ENCODE results near the gene MCC. TPM values are rescaled to one million over a fixed set of nuclear protein-coding genes. Genes with fewer than 3 reads are reported as not detected.

MCC gene
- total and polyA plus RNA-seq, 4 donors = 1.6 to 38.6 (median 11.2) TPM

DNA sequence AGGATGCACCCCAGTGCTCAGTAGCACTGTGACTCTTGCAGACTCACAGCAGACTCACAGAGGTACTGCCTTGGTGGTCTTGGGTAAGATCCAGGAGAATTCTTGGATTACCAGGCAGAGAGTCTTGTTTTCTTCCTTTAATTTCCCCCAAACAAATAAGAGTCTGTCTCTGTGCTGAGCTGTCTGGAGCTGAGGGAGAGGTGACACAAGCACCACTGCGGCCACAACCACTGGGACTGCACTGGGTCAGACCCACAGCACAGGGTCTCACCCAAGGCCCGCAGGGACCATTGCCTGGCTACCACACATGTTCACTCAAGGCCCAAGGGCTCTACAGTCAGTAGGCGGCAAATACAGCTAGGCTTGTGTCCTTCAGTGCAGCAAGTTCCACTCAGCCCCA is 13.8 kb upstream of the MCC start:
- DNase-seq = no peak
- Histone ChIP-seq H3K9me3 (ENCODE audit: control insufficient read depth in 4 of 4, insufficient read depth in 3 of 4, low read length in 3 of 4) (peaks cover 0 to 4% (median 0%) of the 10 kb centered on the region in 4 donors), H3K4me3 (no peak overlapping the region), H3K36me3 (ENCODE audit: control insufficient read depth in 4 of 4, insufficient read depth in 4 of 4, low read length in 4 of 4) (no peaks in the 10 kb centered on the region), H3K27me3 (ENCODE audit: control insufficient read depth in 3 of 3, insufficient read depth in 3 of 3, low read length in 2 of 3) (peaks cover 0 to 3% (median 0%) of the 10 kb centered on the region in 3 donors), H3K27ac (ENCODE audit: low read depth in 1 of 2, low read length in 1 of 2) (no peak overlapping the region), H3K9ac (ENCODE audit: insufficient read depth in 1 of 2, low read length in 2 of 2) (no peak overlapping the region), H3K4me1 (ENCODE audit: control insufficient read depth in 5 of 5, insufficient read depth in 5 of 5, low read length in 5 of 5) (peaks cover 0 to 2% (median 0%) of the 10 kb centered on the region in 5 donors)
- WGBS, 2 donors = 96 to 100% methylated on average over 3 of the region's 3 CpGs
- no peak for ATAC-seq (ENCODE audit: insufficient read depth, low FRiP score)
- TF ChIP-seq, protein P1, sequence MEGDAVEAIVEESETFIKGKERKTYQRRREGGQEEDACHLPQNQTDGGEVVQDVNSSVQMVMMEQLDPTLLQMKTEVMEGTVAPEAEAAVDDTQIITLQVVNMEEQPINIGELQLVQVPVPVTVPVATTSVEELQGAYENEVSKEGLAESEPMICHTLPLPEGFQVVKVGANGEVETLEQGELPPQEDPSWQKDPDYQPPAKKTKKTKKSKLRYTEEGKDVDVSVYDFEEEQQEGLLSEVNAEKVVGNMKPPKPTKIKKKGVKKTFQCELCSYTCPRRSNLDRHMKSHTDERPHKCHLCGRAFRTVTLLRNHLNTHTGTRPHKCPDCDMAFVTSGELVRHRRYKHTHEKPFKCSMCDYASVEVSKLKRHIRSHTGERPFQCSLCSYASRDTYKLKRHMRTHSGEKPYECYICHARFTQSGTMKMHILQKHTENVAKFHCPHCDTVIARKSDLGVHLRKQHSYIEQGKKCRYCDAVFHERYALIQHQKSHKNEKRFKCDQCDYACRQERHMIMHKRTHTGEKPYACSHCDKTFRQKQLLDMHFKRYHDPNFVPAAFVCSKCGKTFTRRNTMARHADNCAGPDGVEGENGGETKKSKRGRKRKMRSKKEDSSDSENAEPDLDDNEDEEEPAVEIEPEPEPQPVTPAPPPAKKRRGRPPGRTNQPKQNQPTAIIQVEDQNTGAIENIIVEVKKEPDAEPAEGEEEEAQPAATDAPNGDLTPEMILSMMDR (IDR thresholded peaks at IDR 0.05; ENCODE audit: control extremely low read depth, extremely low read depth) = no peak

DNA sequence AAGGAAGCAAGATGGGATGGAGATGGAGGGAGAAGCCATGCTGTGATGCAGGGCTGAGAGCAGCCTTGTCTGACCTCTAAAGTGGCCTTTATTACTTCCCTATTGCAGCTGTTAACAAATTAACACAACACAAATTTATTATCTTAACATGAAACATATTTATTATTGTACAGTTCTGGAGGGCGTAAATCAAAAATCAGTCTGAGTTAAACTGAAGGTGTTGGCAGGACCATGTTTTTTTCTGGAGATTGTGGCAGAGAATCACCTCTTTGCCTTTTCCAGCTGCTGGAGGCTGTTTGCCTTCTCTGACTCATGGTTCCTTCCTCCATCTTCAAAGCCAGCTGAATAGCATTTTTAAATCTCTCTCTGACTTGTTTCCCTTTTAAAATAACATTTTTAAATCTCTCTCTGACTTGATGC is 7.2 kb upstream of the MCC start:
- Histone ChIP-seq H3K9ac (ENCODE audit: insufficient read depth in 1 of 2, low read length in 2 of 2) (no peak overlapping the region), H3K27ac (ENCODE audit: low read depth in 1 of 2, low read length in 1 of 2) (no peak overlapping the region), H3K4me1 (ENCODE audit: control insufficient read depth in 5 of 5, insufficient read depth in 5 of 5, low read length in 5 of 5) (no peaks in the 10 kb centered on the region), H3K9me3 (ENCODE audit: control insufficient read depth in 4 of 4, insufficient read depth in 3 of 4, low read length in 3 of 4) (peaks cover 0 to 6% (median under 1%) of the 10 kb centered on the region in 4 donors), H3K27me3 (ENCODE audit: control insufficient read depth in 3 of 3, insufficient read depth in 3 of 3, low read length in 2 of 3) (peaks cover 0 to 6% (median 4%) of the 10 kb centered on the region in 3 donors), H3K36me3 (ENCODE audit: control insufficient read depth in 4 of 4, insufficient read depth in 4 of 4, low read length in 4 of 4) (no peaks in the 10 kb centered on the region), H3K4me3 (no peak overlapping the region)
- WGBS, 2 donors = 78 to 91% methylated on average over 1 of the region's 1 CpG
- TF ChIP-seq, protein P1 (IDR thresholded peaks at IDR 0.05; ENCODE audit: control extremely low read depth, extremely low read depth) = no peak
- DNase-seq (no peak), ATAC-seq (ENCODE audit: insufficient read depth, low FRiP score) (no peak)

DNA sequence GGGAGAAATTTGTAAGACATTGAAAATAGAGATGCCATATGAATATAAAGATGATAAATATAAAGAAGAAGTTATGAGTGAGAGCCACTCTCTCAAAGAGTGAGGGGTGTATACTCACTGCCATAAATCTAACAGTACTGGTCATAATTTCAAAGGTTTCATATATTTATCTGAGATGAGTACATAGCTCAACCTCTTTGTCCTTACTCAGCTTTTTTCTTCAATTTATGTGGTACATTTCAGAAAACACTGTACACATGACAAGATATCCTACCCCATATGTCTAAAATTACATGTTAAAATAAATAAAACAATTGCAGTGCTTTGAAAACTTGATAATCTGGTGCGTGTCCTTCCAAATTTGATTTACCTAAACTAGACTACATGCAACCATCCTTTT is 5.2 kb upstream of the MCC start:
- no peaks in the 10 kb centered on the region for H3K36me3 ChIP-seq (ENCODE audit: control insufficient read depth in 4 of 4, insufficient read depth in 4 of 4, low read length in 4 of 4)
- ATAC-seq (ENCODE audit: insufficient read depth, low FRiP score) (no peak), DNase-seq (no peak)
- H3K9ac ChIP-seq (ENCODE audit: insufficient read depth in 1 of 2, low read length in 2 of 2) = no peak overlapping the region
- peaks cover 0 to 12% (median 1%) of the 10 kb centered on the region in 4 donors for H3K9me3 ChIP-seq (ENCODE audit: control insufficient read depth in 4 of 4, insufficient read depth in 3 of 4, low read length in 3 of 4)
- H3K4me3 ChIP-seq = no peak overlapping the region
- H3K4me1 ChIP-seq (ENCODE audit: control insufficient read depth in 5 of 5, insufficient read depth in 5 of 5, low read length in 5 of 5) = peaks cover 0 to 5% (median 0%) of the 10 kb centered on the region in 5 donors
- no peak overlapping the region for H3K27ac ChIP-seq (ENCODE audit: low read depth in 1 of 2, low read length in 1 of 2)
- TF ChIP-seq, protein P1 (IDR thresholded peaks at IDR 0.05; ENCODE audit: control extremely low read depth, extremely low read depth) = no peak
- 87 to 88% methylated on average over 1 of the region's 1 CpG for WGBS, 2 donors
- peaks cover 0 to 9% (median 6%) of the 10 kb centered on the region in 3 donors for H3K27me3 ChIP-seq (ENCODE audit: control insufficient read depth in 3 of 3, insufficient read depth in 3 of 3, low read length in 2 of 3)

DNA sequence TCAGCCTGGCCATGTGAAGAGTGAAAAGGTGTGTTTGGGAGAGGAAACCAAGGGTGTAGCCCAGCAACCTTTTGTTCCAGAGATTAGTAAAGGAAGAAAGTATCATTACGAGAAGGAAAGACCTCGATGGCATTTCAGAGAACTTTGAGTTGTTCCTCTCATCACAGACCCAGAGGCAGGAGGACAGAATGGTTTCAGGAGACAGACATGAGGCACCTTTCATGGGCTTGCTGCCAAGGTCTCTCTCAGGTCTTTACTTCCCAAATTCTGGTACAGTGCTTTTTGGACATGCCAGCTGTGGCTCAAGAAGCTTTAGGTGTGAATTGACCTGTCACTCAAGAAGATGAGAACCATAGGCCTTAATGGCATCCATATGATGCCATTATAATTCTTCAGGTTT is 2.8 kb upstream of the MCC start:
- WGBS, 2 donors = 82 to 93% methylated on average over 2 of the region's 2 CpGs
- Histone ChIP-seq H3K9ac (ENCODE audit: insufficient read depth in 1 of 2, low read length in 2 of 2) (no peak overlapping the region), H3K4me1 (ENCODE audit: control insufficient read depth in 5 of 5, insufficient read depth in 5 of 5, low read length in 5 of 5) (peaks cover 0 to 11% (median 0%) of the 10 kb centered on the region in 5 donors), H3K9me3 (ENCODE audit: control insufficient read depth in 4 of 4, insufficient read depth in 3 of 4, low read length in 3 of 4) (peaks cover 0 to 12% (median 1%) of the 10 kb centered on the region in 4 donors), H3K27ac (ENCODE audit: low read depth in 1 of 2, low read length in 1 of 2) (no peak overlapping the region), H3K36me3 (ENCODE audit: control insufficient read depth in 4 of 4, insufficient read depth in 4 of 4, low read length in 4 of 4) (no peaks in the 10 kb centered on the region), H3K27me3 (ENCODE audit: control insufficient read depth in 3 of 3, insufficient read depth in 3 of 3, low read length in 2 of 3) (peaks cover 5 to 9% (median 6%) of the 10 kb centered on the region in 3 donors), H3K4me3 (no peak overlapping the region)
- no peak for ATAC-seq (ENCODE audit: insufficient read depth, low FRiP score)
- DNase-seq = no peak
- TF ChIP-seq, protein P1 (IDR thresholded peaks at IDR 0.05; ENCODE audit: control extremely low read depth, extremely low read depth) = no peak
